ENCODE results near the gene HTATSF1.

Gene HTATSF1

DNA sequence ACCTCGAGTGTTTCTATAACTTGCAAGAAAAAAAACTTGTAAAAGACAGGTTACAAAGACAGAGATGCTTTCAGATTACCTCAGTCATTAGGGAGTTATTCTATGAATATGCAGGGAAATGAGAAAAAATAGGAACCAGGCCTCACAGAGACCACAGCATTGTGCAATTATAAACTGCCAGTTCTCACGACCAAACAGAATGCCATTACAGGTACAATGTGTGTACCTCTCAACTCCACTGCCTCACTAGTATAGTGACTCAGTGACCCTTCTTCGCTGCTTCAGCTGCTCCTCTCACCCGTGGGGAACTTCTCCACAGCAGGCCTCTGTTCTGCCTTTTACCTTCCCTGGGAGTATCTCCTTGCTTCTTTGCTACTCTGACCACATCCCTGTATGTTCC is 2.3 kb upstream of the HTATSF1 start (continued):
- TF ChIP-seq, protein P1, sequence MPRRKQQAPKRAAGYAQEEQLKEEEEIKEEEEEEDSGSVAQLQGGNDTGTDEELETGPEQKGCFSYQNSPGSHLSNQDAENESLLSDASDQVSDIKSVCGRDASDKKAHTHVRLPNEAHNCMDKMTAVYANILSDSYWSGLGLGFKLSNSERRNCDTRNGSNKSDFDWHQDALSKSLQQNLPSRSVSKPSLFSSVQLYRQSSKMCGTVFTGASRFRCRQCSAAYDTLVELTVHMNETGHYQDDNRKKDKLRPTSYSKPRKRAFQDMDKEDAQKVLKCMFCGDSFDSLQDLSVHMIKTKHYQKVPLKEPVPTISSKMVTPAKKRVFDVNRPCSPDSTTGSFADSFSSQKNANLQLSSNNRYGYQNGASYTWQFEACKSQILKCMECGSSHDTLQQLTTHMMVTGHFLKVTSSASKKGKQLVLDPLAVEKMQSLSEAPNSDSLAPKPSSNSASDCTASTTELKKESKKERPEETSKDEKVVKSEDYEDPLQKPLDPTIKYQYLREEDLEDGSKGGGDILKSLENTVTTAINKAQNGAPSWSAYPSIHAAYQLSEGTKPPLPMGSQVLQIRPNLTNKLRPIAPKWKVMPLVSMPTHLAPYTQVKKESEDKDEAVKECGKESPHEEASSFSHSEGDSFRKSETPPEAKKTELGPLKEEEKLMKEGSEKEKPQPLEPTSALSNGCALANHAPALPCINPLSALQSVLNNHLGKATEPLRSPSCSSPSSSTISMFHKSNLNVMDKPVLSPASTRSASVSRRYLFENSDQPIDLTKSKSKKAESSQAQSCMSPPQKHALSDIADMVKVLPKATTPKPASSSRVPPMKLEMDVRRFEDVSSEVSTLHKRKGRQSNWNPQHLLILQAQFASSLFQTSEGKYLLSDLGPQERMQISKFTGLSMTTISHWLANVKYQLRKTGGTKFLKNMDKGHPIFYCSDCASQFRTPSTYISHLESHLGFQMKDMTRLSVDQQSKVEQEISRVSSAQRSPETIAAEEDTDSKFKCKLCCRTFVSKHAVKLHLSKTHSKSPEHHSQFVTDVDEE (CRISPR knock-in tag; IDR thresholded peaks at IDR 0.05) = no peak
- no peak for TF ChIP-seq RARB (CRISPR knock-in tag; IDR thresholded peaks at IDR 0.05)
- no peak for TF ChIP-seq BACH2 (CRISPR knock-in tag; IDR thresholded peaks at IDR 0.05; ENCODE audit: borderline replicate concordance)
- TF ChIP-seq OSR1 (CRISPR knock-in tag; IDR thresholded peaks at IDR 0.05) = no peak
- TF ChIP-seq ZNF565 (CRISPR knock-in tag; conservative IDR thresholded peaks at IDR 0.05; ENCODE audit: low read depth) = no peak
- no peak for TF ChIP-seq PPARA (CRISPR knock-in tag; IDR thresholded peaks at IDR 0.05; ENCODE audit: borderline replicate concordance)
- no peak for TF ChIP-seq ZNF8 (CRISPR knock-in tag; IDR thresholded peaks at IDR 0.05)
- TF ChIP-seq TCF4 (CRISPR knock-in tag; IDR thresholded peaks at IDR 0.05; ENCODE audit: borderline replicate concordance) = no peak

DNA sequence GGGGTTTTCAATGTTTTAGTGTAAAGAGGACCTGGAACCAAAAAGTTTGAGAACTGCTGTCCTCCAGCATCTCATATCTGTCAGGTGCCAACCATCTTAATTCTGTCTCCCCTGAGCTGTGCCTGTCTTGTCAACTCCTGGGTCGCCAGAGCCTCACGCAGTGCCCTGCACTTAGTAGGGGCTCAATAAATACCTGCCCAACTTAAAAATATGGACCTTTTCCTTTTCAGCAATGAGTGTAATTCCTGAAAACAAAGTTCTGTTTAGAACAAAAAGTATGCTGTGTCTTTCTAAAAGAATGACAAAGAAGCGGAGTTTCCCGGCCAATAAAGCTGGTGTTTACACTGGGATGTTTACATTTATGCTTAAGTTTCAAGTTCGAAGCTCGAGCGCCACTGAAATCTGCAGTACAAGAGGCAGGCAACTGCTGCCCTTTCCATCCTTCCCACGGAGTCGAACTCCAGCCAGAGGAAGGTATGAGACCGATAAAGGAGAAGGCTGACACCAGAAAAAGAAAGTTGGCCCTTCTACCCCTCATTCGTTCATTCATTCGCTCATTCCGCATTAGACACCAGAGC is 1.1 kb upstream of the HTATSF1 start:
- ATAC-seq = peak; percentile 34; the same call in 2 of the 3 replicates
- TF ChIP-seq, protein P2, sequence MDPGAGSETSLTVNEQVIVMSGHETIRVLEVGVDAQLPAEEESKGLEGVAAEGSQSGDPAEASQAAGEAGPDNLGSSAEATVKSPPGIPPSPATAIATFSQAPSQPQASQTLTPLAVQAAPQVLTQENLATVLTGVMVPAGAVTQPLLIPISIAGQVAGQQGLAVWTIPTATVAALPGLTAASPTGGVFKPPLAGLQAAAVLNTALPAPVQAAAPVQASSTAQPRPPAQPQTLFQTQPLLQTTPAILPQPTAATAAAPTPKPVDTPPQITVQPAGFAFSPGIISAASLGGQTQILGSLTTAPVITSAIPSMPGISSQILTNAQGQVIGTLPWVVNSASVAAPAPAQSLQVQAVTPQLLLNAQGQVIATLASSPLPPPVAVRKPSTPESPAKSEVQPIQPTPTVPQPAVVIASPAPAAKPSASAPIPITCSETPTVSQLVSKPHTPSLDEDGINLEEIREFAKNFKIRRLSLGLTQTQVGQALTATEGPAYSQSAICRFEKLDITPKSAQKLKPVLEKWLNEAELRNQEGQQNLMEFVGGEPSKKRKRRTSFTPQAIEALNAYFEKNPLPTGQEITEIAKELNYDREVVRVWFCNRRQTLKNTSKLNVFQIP (CRISPR knock-in tag; IDR thresholded peaks at IDR 0.05; ENCODE audit: borderline replicate concordance, low read depth) = no peak
- TF ChIP-seq ZFP30 (CRISPR knock-in tag; IDR thresholded peaks at IDR 0.05) (no peak), ZNF70 (CRISPR knock-in tag; IDR thresholded peaks at IDR 0.05) (no peak), CSDC2 (CRISPR knock-in tag; IDR thresholded peaks at IDR 0.05) (no peak), ZNF8 (CRISPR knock-in tag; IDR thresholded peaks at IDR 0.05) (no peak), ZC3H10 (CRISPR knock-in tag; IDR thresholded peaks at IDR 0.05) (no peak), ZFP3 (CRISPR knock-in tag; IDR thresholded peaks at IDR 0.05) (no peak)
- TF ChIP-seq, protein P3, sequence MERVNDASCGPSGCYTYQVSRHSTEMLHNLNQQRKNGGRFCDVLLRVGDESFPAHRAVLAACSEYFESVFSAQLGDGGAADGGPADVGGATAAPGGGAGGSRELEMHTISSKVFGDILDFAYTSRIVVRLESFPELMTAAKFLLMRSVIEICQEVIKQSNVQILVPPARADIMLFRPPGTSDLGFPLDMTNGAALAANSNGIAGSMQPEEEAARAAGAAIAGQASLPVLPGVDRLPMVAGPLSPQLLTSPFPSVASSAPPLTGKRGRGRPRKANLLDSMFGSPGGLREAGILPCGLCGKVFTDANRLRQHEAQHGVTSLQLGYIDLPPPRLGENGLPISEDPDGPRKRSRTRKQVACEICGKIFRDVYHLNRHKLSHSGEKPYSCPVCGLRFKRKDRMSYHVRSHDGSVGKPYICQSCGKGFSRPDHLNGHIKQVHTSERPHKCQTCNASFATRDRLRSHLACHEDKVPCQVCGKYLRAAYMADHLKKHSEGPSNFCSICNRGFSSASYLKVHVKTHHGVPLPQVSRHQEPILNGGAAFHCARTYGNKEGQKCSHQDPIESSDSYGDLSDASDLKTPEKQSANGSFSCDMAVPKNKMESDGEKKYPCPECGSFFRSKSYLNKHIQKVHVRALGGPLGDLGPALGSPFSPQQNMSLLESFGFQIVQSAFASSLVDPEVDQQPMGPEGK (CRISPR knock-in tag; IDR thresholded peaks at IDR 0.05; ENCODE audit: borderline replicate concordance) = no peak

DNA sequence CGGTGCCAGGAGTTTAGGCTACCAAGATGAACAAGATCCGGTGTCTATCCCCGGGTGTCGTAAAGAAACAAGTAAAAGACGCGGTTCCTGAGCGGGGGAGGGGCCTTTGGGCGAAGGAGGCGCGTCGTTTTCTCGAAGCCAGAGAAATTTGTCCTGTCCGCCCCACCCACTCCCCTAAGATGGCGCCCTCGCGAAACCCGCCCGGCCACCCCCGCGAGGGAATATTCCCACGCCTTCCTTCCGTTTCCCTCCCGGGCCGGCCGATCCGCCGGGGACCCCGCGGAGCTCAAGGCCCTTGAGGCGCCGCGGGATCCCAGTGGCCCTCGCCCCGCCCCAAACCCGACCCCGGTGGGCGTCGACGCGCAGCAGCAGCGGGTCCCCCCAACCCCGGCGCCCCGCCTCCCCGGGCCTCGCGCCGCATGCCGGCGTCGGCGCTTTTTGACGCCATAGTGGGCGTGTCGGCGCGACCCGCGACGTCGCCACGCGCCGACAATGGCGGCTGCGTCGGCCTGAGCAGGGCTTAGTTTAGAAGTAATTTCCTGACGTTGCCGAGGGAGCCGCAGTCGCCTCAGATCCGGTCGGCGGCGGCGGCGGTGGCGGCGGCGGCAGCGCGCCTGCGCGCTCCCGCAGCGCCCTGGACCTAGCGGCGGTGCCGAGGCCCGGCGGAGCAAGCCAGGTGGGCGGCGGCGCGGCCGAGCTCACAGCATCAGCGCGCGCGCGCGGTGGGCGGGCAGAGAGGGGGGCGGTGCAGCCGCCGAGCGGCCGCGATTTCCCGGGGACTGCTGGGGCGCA is 432 bp upstream of the HTATSF1 start:
- peak; percentile 84 for ATAC-seq
- no peak for TF ChIP-seq TOX (CRISPR knock-in tag; IDR thresholded peaks at IDR 0.05; ENCODE audit: borderline replicate concordance)

DNA sequence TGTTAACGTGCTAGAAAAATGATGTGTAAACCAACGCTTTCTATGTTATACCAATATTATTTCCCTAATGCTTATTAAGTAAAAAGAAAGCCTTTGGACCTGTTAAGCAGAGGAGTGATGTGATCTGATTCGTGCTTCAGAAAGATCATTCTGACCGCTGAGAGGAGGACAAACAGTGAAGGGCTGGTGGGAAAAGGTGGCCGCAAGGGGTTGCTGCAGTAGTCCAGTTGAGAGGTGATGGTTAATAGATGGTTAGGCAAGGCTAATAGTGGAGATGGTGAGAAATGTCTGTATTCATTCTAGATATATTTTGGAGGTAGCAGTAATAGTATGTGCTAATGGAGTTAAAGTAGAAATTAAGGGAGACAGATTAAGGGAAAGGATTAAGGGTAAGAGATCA is 21.7 kb downstream of the HTATSF1 start:
- ATAC-seq = no peak
- no peak for TF ChIP-seq ZNF8 (CRISPR knock-in tag; IDR thresholded peaks at IDR 0.05)
- no peak for TF ChIP-seq OSR1 (CRISPR knock-in tag; IDR thresholded peaks at IDR 0.05)
- TF ChIP-seq ESRRG (CRISPR knock-in tag; IDR thresholded peaks at IDR 0.05) = no peak
- TF ChIP-seq, protein P3 (CRISPR knock-in tag; IDR thresholded peaks at IDR 0.05; ENCODE audit: borderline replicate concordance) = no peak
- no peak for TF ChIP-seq ARNTL (CRISPR knock-in tag; IDR thresholded peaks at IDR 0.05; ENCODE audit: borderline replicate concordance, low read depth)
- no peak for TF ChIP-seq ZNF565 (CRISPR knock-in tag; conservative IDR thresholded peaks at IDR 0.05; ENCODE audit: low read depth)

Measured in SK-N-SH treated with all-trans-retinoic acid at 6 μM for 48 hours (cell line).